ENCODE data around the gene IL4R. TPM values are rescaled to one million over a fixed set of nuclear protein-coding genes. Genes with fewer than 3 reads are reported as not detected.
A peak's percentile ranks its signal among the peaks of the same experiment; 100 is the strongest.

The IL4R gene
- total RNA-seq, 1 donor from 2014 or later, result 12.0 TPM

DNA sequence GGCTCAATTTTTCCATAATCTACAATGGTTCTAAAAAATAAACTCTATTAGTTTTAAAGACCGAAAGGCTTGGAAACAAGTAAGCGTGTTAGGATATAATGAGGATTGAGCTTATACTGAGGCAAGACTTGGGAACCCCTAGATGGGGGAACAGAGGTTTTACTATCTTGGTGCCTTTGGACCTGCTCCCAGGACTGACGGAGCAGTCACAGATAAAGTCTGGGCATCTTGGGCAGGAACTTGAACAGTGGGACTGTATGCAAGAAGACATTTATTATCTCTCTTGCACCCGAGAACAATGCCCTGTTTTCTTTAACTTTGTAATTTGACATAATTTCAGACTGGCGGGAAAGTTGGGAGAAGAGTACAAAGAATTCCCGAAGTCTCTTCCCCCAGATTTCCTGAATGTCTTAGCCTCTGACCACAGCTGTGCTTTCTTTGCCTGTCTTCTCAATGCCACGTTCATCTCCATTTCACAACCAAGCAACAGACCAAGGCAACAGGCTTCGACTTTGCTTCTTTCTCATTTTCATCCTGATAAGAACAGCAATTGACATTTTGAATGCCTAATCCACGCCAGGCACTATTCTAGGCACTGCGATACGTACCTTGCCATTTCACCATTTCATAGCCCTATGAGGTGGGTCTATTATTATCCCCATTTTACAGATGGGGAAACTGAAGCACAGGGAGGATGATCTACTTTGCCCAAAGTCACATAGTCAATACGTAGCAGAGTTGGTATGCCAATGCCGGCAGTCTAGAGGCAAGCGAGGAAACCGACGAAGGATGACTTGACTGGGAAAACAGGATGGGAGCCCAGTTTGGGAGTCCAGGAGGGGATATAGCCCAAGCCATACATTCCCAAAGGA lies 3.0 kb upstream of the IL4R start:
- DNase-seq, result no peak
- Histone ChIP-seq H3K27ac (replicated peaks) (no peak overlapping the region), H3K4me3 (no peak overlapping the region), H3K9me3 (replicated peaks) (peaks cover 4% of the 10 kb centered on the region), H3K27me3 (ENCODE audit: low read depth) (peaks cover 37% of the 10 kb centered on the region), H3K36me3 (no peaks in the 10 kb centered on the region), H3K4me1 (peaks cover 28% of the 10 kb centered on the region)
- intact Hi-C loops (cut with micrococcal nuclease), result no loop called here
- TF ChIP-seq, protein P1, sequence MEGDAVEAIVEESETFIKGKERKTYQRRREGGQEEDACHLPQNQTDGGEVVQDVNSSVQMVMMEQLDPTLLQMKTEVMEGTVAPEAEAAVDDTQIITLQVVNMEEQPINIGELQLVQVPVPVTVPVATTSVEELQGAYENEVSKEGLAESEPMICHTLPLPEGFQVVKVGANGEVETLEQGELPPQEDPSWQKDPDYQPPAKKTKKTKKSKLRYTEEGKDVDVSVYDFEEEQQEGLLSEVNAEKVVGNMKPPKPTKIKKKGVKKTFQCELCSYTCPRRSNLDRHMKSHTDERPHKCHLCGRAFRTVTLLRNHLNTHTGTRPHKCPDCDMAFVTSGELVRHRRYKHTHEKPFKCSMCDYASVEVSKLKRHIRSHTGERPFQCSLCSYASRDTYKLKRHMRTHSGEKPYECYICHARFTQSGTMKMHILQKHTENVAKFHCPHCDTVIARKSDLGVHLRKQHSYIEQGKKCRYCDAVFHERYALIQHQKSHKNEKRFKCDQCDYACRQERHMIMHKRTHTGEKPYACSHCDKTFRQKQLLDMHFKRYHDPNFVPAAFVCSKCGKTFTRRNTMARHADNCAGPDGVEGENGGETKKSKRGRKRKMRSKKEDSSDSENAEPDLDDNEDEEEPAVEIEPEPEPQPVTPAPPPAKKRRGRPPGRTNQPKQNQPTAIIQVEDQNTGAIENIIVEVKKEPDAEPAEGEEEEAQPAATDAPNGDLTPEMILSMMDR (IDR thresholded peaks at IDR 0.05; ENCODE audit: borderline replicate concordance), result no peak

DNA sequence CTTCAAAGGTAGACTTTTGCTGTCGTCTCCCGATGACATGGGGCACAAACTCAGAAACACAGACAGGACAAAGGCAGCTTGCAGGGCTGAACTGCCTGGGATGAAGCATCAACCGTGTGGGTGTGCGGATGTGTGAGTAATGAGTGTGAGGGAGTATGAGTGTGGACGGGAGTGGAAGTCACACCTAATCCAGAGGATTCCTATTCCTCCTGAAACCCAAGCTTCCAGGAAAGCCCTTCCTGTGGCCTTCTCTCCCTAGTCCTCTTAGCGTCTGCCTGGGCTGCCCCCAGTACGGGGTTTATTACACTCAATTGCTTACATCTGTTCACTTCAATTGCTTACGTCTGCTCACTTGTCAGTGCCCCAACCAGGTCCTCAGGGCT lies 2.3 kb upstream of the IL4R start:
- intact Hi-C loops (cut with micrococcal nuclease), result no loop called here
- TF ChIP-seq, protein P1 (IDR thresholded peaks at IDR 0.05; ENCODE audit: borderline replicate concordance), result no peak
- H3K27ac ChIP-seq (replicated peaks), result no peak overlapping the region
- H3K36me3 ChIP-seq, result no peaks in the 10 kb centered on the region
- peaks cover 35% of the 10 kb centered on the region for H3K4me1 ChIP-seq
- H3K9me3 ChIP-seq (replicated peaks), result peaks cover 4% of the 10 kb centered on the region
- peaks cover 42% of the 10 kb centered on the region for H3K27me3 ChIP-seq (ENCODE audit: low read depth)
- DNase-seq, result no peak
- H3K4me3 ChIP-seq, result no peak overlapping the region

DNA sequence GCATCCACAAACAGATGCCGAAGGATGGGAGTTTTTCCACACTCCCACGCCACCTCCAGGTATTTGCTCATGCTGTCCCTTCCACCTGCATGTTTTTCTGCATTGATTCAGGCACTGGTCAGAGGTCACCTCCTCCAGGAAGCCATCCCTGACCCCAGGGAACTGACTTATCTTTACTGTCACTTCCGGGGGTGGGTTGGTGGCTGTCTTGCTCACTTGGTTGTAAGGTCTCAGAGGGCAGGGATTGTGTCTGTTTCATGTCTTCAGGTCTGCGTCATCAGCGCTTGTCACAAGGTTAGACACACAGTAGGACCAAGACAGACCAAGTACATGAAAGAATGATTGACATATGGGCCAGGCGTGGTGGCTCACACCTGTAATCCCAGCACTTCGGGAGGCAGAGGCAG lies 1.9 kb upstream of the IL4R start:
- intact Hi-C loops (cut with micrococcal nuclease), result no loop called here
- peaks cover 44% of the 10 kb centered on the region for H3K27me3 ChIP-seq (ENCODE audit: low read depth)
- TF ChIP-seq, protein P1 (IDR thresholded peaks at IDR 0.05; ENCODE audit: borderline replicate concordance), result no peak
- no peak overlapping the region for H3K4me3 ChIP-seq
- no peak for DNase-seq
- peaks cover 39% of the 10 kb centered on the region for H3K4me1 ChIP-seq
- H3K9me3 ChIP-seq (replicated peaks), result peaks cover 4% of the 10 kb centered on the region
- H3K36me3 ChIP-seq, result no peaks in the 10 kb centered on the region
- no peak overlapping the region for H3K27ac ChIP-seq (replicated peaks)

DNA sequence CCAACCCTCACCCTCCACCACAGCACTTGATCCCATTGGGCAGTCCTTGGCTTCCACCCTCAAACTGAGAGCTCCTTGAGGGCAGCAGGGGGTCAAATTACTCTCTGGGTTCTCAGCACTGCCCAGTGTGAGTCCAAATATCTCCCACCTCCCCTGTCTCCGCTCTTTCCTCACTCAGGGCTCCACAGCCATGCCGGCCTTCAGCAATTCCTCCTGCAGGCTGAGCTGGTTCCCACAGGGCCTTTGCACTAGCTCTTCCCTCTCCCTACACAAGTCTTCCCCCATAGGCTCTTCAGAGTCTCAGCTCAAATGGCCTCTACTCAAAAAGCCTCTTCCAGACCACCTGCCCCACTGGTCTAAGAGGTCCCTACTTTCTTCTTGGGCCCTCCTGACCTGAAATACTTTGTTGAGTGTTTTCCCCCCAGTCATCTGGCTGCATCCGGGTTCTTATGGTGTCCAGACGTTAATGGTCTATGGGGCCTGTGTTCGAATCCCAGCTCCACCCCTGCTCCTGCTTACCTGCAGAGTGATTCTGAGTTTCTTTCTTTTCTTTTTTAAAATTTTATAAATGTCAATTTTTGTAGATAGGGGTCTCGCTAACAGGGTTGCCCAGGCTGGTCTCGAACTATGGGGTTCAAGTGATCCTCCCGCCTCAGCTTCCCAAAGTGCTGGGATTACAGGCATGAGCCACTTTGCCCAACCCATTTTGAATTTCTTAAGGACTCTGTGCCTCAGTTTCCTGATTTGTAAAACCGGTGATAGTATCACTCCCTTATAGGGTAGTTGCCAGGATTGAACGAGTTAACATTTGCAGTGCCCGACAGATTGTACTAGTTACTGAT lies 973 bp upstream of the IL4R start:
- peaks cover 53% of the 10 kb centered on the region for H3K27me3 ChIP-seq (ENCODE audit: low read depth)
- H3K9me3 ChIP-seq (replicated peaks), result peaks cover 4% of the 10 kb centered on the region
- TF ChIP-seq, protein P1 (IDR thresholded peaks at IDR 0.05; ENCODE audit: borderline replicate concordance), result no peak
- H3K27ac ChIP-seq (replicated peaks), result peak overlapping the region; percentile 97
- intact Hi-C loops (cut with micrococcal nuclease), result no loop called here
- peaks cover 48% of the 10 kb centered on the region for H3K4me1 ChIP-seq
- no peak for DNase-seq
- H3K4me3 ChIP-seq, result peak overlapping the region; percentile 88
- no peaks in the 10 kb centered on the region for H3K36me3 ChIP-seq

DNA sequence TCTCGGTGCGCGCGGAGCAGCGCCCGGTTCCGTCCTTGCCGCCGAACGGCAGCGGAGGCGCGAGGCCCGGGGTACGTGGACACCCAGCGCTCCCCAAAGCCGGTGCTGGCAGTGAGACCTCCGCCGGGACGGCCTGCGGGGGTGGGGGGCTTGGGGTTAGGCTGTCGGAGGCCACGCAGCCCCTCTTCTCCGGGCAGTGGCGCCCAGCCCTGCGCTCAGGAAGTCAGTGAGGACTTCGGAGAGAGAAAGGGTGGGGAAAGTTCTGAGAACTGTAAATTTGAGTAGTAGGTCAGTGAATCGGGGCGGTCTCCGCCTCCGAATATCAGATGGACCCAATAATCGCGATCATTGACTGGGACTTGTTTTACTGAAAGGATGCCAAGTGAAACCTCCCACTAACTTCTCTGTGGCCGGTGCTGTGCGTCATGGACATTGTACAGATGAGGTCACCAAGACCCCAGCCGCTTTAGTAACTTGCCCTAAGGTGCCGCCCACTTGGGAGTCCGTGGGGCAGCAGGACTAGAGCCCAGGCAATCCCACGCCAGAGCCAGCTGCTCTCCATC lies 468 bp downstream of the IL4R start:
- intact Hi-C loops (cut with micrococcal nuclease), result no loop called here
- H3K9me3 ChIP-seq (replicated peaks), result no peaks in the 10 kb centered on the region
- TF ChIP-seq, protein P1 (IDR thresholded peaks at IDR 0.05; ENCODE audit: borderline replicate concordance), result no peak

More for the DNA sequence above, 468 bp downstream of the IL4R start:
- H3K27ac ChIP-seq (replicated peaks), result peak overlapping the region; percentile 97
- DNase-seq, result peak; percentile 36
- H3K4me1 ChIP-seq, result peaks cover 63% of the 10 kb centered on the region
- peaks cover 67% of the 10 kb centered on the region for H3K27me3 ChIP-seq (ENCODE audit: low read depth)
- H3K36me3 ChIP-seq, result no peaks in the 10 kb centered on the region
- H3K4me3 ChIP-seq, result peak overlapping the region; percentile 88
